GM21825 (cell line): Measurements from ENCODE around the gene NUDT16.

ENCODE experiments used
- ATAC-seq: cut with Tn5 transposase; IDR thresholded peaks from one replicate; pipeline ENCODE4 v1.9.1; 2021; ENCODE audit warnings: mild to moderate bottlenecking, moderate library complexity; ENCODE audit not compliant: unreplicated experiment

Gene NUDT16

DNA sequence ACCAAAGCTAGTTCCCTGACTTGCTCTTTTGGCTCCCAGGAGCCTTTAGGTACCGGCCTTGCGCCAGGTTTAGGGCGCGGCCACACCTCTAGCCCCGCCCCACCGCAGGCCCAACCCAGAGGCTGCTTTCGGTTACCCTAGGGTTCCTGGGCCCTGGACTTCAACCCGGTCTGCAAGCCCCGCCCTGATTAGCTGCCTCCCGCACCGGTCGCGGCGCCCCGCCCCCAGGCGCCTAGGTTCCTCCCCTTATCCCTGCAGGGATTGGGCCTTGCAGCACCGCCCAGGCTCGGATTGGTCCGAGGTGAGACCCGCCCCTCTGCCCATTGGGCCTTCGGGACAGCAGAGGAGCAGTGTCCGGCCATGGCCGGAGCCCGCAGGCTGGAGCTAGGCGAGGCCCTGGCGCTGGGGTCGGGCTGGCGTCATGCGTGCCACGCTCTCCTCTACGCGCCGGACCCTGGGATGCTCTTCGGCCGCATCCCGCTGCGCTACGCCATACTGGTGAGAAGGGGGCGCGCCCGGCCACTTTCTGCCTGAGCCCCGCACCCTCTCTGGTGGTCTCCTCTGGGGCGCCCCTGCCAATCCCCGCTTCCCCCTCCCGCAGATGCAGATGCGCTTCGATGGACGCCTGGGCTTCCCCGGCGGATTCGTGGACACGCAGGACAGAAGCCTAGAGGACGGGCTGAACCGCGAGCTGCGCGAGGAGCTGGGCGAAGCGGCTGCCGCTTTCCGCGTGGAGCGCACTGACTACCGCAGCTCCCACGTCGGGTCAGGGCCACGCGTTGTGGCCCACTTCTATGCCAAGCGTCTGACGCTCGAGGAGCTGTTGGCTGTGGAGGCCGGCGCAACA lies at the start of gene NUDT16:
Gene NUDT16 (plus strand): TSS at position 330 of the 847 bp plus-strand sequence. CDS start 31 bp downstream, at position 361.
- ATAC-seq = peak; percentile 99

DNA sequence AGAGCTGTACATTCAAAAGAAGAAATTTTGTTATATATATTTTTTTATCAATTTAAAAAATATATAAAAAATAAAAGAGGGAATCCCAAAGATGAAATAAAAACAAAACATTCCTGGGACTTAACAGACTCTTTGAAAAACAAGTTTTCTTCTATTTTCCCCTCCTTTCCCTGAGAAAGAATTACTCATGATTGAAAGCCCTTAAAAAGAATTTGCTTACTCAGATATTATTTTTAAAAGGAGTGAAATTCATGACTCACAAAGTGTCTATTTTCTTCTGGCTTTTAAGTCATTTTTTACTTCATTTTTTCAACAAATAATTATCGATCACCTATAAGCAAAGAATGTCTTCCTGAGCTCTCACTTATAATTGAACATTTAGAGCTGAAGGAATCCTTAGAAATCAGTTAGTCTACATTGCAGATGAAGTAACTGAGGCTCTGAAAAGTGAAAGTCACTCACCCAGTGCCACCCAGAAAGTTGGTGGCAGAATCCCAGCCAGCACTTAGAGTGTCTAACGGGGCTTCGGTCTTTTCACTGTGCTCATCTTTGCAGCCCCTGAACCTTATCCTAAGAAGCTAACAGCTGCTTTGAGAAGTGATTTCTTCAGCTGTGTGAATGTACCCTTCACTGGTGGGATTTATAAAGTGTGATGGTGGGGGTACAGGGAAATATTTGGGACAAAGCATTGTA lies 42.5 kb upstream of the NUDT16 start:
- ATAC-seq = no peak

DNA sequence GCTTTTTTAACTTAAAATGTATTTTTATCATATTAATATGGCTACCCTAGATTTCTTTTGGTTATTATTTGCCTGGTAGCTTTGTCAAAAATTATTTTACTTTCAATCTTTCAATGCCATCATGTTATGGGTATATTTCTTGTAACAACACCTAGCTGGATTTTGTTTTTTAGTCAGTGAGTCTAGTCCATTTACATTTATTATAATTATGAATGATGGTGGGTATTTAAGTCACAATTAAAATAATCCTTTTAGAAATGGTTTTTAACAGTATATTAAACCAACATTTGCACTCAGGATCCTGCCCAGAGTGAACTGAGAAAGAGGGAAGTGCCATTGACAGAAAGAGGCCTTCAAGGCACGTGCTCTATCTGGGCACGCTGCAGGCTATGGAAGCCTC lies 39.8 kb upstream of the NUDT16 start:
- no peak for ATAC-seq

DNA sequence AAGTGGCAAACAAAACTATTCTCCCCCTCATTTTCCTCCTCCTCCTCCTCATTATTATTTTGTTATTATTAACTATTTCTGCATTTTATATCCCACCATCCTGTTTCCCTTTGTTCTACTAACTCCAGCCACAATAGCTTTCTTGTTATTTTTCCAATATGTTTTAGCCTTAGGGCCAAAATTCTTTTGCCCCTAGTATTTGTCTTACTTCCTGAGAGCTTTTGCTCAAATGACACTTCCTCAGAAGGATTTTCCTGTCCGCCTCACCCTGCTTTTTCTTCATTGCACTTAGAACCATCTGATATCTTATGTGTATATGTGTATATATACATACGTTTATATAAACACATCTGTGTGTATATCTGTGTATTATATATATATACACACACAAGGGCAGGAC lies 32.7 kb upstream of the NUDT16 start:
- no peak for ATAC-seq

- ATAC-seq = no peak
Observed at GRCh38 chr3:131349454-131349853, 32.1 kb upstream of the NUDT16 start.

- ATAC-seq = no peak
Observed at GRCh38 chr3:131349946-131350347, 31.6 kb upstream of the NUDT16 start.

GRCh38 chr3:131350506-131350905 lies 31.1 kb upstream of the NUDT16 start:
- no peak for ATAC-seq

GRCh38 chr3:131353016-131353877 lies 28.3 kb upstream of the NUDT16 start:
- ATAC-seq = no peak

- ATAC-seq = no peak
Observed at GRCh38 chr3:131353986-131354385, 27.6 kb upstream of the NUDT16 start.

DNA sequence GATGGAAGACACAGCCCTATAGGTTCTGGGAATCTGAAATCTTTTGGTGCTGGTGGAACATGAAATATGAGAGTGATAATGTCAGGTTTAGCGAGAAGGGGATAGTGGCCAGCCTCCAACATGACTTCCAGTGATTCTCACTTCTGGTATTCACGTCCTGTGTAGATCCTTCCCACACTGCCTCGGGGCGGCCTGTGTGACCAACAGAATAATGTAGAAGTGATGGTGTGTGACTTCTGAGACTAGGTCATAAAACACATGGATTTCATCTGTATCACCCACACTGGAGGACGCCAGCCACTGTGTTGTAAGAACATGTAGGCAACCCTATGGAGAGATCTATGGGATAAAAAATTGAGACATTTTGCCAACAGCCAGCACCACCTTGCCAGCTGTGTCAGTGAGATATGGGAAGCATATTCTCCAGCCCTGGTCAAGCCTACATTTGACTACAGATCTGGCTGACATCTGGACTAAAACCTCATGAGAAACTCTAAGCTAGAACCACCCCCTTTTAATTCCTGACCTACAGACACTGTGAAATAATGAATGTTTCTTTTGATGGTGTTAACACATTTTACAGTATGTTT lies 25.5 kb upstream of the NUDT16 start:
- ATAC-seq = no peak

DNA sequence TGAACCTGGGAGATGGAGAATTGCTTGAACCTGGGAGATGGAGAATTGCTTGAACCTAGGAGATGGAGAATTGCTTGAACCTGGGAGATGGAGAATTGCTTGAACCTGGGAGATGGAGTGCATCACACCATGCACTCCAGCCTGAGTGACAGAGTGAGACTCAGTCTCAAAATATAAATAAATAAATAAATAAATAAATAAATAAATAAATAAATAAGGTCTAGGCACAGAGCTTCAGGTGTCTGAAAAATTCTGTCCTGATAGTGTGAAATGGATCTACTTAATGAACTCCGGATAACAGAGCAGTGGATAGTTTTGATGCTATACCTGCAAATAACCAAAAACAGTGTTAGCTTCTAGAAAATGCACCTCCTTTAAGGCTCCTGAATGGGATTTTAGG lies 24.3 kb upstream of the NUDT16 start:
- no peak for ATAC-seq

GRCh38 chr3:131360191-131360755 lies 21.3 kb upstream of the NUDT16 start:
- no peak for ATAC-seq

GRCh38 chr3:131361066-131361463 lies 20.5 kb upstream of the NUDT16 start:
- ATAC-seq = peak; percentile 5

DNA sequence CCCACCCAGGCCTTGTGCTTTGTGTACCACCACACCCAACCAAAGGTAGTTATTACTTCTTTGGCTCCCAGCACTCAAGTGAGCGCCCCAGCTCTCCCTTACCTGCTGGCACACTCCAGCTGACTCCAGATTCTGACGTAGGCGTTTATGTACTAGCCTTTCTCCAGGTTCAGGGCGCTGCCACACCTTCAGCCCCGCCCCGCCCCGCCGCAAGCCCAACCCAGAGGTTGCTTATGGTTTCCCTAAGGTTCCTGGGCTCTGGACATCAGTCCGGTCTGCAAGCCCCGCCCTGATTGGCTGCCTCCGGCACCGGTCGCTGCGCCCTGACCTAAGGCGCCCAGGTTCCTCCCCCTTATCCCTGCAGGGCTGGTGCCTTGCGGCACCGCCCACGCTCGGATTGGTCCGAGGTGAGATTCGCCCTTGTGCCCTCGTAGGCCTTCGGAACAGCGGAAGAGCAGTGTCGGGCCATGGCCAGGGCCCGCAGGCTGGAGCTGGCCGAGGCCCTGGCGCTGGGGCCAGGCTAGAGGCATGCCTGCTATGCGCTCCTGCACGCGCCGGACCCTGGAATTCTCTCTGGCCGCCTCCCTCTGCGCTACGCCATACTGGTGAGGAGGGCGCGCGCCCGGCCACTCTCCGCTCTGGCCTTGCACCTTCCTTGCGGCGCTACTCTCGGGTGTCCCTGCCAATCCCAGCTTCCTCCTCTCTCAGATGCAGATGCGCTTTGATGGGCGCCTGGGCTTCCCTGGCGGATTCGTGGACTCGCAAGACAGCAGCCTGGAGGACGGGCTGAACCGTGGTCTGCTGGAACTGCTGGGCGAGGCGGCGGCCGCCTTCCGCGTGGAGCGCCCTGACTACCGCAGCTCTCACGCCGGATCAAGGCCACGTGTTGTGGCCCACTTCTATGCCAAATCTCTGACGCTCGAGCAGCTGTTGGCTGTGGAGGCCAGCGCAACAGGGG lies 19.8 kb upstream of the NUDT16 start:
- peak; percentile 91 for ATAC-seq

DNA sequence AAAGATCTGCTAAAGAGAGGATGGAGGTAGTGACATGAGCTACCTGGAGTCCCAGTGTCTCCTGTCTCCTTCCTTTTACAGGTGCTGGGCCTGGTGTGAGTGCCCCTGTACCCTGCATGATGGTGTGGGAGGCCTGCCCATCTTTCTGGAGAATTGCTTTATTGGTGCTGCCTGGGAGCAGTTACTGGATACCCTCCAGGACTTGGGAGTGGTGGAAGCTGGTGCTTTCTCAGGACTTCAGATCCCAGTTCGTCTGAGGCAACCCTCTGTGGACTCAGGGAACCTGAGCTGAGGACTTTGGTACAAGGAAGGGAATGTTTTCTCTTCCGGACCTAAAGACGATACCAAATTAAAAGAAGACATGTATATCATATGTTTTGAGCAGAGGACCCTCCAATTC lies 18.3 kb upstream of the NUDT16 start:
- ATAC-seq = no peak

DNA sequence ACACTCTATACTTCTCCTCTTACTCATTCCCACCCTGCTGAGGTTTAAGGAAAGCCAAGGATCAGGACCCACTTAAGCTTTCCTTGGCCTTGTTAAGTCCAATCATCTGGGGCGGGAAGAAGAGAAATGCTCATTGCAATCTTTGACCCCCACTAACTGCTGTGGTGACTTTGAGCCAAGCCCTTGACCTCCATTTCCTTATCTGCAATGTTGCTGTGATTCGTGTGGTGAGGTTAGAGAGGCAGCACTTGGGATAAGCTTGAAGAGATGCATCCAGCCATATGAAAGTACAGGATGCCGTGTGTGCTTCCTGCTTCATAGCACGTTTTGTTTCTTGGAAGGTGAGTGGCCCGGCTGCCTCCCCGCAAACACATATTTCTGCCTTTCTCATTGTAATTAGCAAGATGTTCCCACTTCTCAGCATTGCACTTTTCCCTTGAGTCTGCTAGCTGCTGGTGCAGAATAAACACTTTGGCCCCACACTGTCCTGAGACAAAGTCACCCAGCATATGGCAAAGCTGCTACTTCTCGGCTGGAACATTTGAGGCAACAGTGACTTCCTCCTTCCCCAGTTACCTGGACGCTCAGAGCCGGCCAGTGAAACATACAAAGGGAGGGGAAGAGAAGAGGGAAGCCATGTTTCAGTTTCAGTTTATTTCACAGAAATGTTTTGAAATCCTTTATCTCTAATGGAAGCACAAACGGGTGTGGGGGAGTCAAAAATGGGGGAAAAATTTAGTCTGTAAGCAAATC lies 10.5 kb upstream of the NUDT16 start:
- ATAC-seq = no peak

DNA sequence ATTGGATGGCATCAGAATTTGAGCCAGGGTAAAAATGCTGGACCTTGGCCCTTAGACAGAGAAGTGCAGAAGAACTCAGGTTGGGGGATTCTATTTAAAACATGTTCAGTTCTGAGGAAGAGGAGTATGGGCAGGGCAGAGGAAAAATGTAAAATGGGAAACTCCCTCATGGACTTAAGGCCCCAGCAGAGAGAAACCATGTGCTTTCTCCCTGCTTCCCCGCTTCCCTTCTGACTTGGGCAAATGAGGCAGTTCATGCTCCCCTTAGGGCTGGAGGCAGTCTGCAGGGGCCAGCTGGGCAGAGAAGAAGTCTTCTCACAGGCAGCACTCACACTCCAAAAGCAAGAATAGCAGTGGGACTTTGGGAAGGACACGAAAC lies 9.9 kb upstream of the NUDT16 start:
- ATAC-seq = no peak

- no peak for ATAC-seq
Observed at GRCh38 chr3:131374741-131375140, 6.8 kb upstream of the NUDT16 start.
